IPS-18c (cell line): ENCODE data around the gene PLEKHB2.
A peak's percentile ranks its signal among the peaks of the same experiment; 100 is the strongest.
"Not testable (repeated sequence)": the region's sequence is repeated elsewhere in the genome, so short reads cannot be mapped to it uniquely, and the experiment has no call there.

ENCODE experiments used
- H3K4me3 ChIP-seq: 2 replicates; pipeline ENCODE4 v1.7.0; 2013; ENCODE audit warnings: low read depth, mild to moderate bottlenecking, low read length, moderate library complexity; ENCODE audit not compliant: insufficient read depth
- H3K9me3 ChIP-seq: one replicate; pipeline ENCODE4 v1.6.1; 2013; ENCODE audit warnings: mild to moderate bottlenecking, low read length, moderate library complexity; ENCODE audit not compliant: control insufficient read depth, insufficient read depth

PLEKHB2 gene

GRCh38 chr2:131105156-131105949, at the start of gene PLEKHB2:
PLEKHB2 (plus strand) TSS chr2:131105336; CDS start chr2:131120942, 15,606 bp downstream.
- H3K9me3 ChIP-seq = no peaks in the 10 kb centered on the region

DNA sequence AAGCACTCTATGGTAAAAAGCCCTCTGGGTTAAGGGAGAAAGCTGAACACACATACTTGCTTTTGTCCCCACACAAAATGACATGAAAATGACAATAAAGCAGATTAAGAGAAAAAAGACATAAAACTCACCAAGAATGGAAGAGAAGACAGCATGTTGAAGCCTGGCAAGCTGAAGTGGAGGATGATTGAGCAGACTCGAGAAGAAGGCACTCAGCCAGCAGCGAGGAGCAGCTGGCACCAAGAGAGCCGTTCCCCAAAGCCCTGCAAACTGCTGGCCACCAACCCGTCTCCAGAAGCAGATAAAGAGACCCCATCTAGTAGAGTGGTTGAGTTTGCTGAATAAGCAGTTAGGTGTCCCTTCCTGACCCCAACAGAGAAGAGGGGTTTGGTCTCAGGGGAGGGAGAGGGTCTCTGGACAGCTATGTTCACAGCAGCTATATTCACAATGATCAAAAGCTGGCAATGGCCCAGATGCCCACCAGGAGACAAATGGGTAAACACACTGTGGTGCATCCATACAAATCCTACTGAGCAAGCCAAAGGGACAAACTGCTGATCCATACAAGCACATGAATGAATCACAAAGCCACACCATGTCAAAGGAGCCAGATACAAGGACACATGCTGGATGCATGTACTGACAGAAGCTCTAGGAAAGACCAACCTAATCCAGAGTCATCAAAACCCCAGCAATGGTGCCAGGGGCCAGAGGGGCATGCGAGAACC, 48.8 kb upstream of the PLEKHB2 start:
- H3K4me3 ChIP-seq = no peak overlapping the region
- H3K9me3 ChIP-seq = no peaks in the 10 kb centered on the region

More at GRCh38 chr2:131105156-131105949, at the start of gene PLEKHB2:
- H3K4me3 ChIP-seq = peak within 1 kb of the TSS; percentile 87

- no peaks in the 10 kb centered on the region for H3K9me3 ChIP-seq
- H3K4me3 ChIP-seq = no peak overlapping the region
These were observed 48.2 kb upstream of the PLEKHB2 start for GRCh38 chr2:131056932-131057287.

- Histone ChIP-seq H3K9me3 (no peaks in the 10 kb centered on the region), H3K4me3 (no peak overlapping the region)
These were observed 46.8 kb upstream of the PLEKHB2 start for GRCh38 chr2:131058214-131058843.

DNA sequence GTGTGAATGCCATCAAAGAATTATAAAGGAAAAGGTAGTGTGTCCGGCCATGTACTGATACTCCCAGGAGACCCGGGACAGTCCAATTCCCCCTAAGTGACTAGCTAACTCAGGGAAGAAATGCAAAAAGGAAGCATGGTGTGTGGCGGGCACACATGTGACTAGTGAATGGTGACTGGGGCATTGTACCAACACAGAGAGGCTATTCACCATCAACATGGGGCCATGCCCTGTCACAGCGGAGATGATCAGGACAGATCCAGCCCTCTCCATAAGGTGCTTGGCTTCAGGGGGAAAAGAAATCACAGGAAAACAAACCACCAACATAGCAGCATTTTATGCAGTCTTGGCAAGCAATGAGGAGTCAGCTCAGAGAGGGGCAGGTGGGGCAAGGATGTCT, 46.2 kb upstream of the PLEKHB2 start:
- H3K4me3 ChIP-seq = no peak overlapping the region
- H3K9me3 ChIP-seq = no peaks in the 10 kb centered on the region

DNA sequence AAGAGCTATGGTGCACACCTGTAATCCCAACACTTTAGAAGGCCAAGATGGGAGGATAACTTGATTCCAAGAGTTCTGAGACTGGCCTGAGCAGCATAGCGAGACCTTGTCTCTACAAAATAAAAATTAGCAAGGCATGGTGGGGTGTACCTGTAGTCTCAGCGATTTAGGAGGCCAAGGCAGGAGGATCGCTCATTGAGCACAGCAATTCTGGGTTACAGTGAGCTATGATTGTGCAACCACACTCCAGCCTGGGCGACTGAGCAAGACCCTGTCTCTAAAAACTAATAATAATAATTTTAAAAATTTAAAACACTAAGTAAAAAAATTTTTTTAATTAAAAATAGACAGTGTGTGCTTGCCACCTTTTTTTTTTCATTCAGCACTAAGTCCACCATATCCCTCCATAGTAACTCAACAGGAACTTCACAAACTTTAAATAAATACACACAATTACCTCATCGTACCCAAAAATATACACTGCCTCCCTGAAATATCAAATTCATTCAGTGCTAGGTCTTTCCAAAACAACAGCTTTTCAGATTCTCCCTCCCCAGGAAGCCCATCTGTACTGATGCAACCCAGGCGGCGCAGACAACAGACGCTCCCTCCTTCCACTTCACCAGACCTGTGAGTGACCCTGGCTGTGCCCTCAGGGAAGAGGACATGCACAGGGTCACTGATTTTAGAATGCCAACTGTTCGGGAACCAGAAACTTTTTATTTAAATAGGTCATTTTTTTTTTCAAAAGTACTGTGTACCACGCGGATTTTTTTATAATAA, 41.4 kb upstream of the PLEKHB2 start:
- H3K9me3 ChIP-seq = no peaks in the 10 kb centered on the region
- H3K4me3 ChIP-seq = no peak overlapping the region

DNA sequence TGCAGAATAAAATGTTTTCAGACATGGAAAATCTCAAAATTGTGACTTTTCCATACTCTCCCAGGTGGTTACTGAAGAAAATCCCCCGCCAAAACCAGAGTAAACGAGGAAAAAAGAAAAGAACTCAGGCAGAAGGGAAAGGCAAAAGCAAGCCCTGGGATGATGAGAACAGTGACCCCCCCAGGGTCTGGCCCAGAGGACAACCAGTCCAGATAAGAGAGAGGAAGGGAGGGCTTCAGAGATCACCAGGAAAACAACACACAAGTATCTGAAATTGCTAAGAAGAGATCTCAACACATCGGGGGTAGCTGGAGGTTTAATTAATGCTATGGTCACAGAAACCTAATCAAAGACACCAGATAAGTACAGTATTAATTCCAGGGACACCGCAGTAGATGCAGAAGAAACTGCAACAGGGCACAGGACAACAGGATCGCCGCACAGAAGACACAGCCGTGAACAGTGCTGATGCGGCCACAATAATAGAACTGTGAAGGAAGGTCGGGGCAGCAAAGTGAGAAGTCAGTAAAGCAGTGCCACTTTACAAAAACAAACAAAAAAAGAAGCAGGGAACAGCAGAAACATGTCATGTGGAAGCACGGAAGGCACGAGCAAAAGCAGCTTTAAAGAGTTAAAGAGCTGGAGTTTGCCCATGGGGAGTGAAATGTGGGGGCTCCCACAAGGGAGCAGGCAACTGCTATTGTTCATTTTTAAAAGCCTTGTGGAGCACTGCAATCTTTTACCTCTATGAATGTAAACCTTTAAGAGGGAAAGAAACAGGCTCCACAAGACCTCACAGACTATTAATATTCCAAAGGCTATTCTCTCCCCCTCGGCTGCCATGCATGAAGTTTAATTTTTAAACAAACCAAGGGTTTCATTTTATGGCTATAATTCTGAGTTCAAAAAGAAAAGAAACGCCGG, 40.3 kb upstream of the PLEKHB2 start:
- Histone ChIP-seq H3K9me3 (no peaks in the 10 kb centered on the region), H3K4me3 (no peak overlapping the region)

DNA sequence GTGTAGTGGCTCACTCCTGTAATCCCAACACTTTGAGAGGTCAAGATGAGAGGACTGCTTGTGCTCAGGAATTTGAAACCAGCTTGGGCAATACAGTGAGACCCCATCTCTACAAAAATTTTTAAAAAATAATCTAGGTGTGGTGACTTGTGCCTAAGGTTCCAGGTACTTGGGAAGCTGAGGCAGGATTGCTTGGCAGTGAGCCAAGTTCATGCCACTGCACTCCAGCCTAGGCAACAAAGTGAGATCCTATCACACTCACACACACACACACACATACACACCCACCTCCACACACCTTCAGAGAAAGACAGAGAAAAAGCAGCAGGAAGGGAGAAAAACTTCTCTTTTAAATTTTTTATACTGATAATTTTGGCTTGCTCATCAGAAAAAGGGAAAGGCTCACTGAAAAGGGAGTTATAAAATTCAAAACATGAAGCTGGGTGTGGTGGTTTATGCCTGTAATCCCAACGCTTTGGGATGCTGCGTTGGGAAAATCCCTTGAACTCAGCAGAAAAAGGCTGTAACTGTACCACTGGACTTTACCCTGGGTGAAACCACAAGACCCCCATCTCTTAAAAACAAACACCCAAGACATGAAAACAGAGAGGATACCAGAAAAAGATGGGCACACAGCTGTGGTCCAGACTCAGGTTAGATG, 37.5 kb upstream of the PLEKHB2 start:
- Histone ChIP-seq H3K4me3 (no peak overlapping the region), H3K9me3 (no peaks in the 10 kb centered on the region)

- H3K4me3 ChIP-seq, H3K9me3 ChIP-seq: not testable (repeated sequence)
These were observed 37.0 kb upstream of the PLEKHB2 start for GRCh38 chr2:131068172-131068571.

GRCh38 chr2:131075578-131075977, 29.6 kb upstream of the PLEKHB2 start:
- H3K4me3 ChIP-seq, H3K9me3 ChIP-seq: not testable (repeated sequence)

GRCh38 chr2:131076707-131077106, 28.4 kb upstream of the PLEKHB2 start:
- no peak overlapping the region for H3K4me3 ChIP-seq
- H3K9me3 ChIP-seq = no peaks in the 10 kb centered on the region

- H3K4me3 ChIP-seq = no peak overlapping the region
- H3K9me3 ChIP-seq = no peaks in the 10 kb centered on the region
These were observed 27.8 kb upstream of the PLEKHB2 start for GRCh38 chr2:131077182-131077846.

DNA sequence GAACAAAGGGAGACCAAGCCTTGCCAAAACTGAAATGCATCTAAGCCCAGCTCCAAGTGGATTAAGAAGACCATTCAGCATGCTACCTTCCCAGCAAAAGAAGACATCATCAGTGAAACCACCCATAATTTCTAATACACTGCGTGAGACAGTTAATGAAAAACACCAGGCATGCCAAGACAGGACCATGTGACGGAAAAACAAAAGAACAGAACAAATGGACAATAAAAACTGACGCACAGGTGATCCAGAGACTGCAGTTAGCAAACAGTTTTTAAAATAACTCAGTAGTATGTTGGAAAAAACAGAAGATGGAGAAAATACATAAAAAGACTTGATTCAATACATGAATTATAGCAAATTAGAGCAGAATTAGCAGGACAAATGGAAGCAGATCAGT, 27.2 kb upstream of the PLEKHB2 start:
- H3K4me3 ChIP-seq = no peak overlapping the region
- no peaks in the 10 kb centered on the region for H3K9me3 ChIP-seq

DNA sequence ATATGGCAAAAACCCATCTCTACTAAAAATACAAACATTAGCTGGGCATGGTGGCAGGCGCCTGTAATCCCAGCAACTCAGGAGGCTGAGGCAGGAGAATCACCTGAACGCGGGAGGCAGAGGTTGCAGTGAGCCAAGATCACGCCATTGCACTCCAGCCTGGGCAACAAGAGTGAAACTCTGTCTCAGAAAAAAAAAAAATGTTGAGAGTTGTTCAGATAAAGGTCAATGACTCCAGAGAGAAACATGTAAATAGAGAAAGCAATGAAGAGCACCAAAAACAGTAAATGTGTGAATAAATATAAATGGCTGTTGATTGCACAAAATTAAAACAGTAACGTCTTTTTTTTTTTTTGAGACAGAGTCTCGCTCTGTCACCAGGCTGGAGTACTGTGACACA, 25.2 kb upstream of the PLEKHB2 start:
- not testable (repeated sequence) for H3K4me3 ChIP-seq, H3K9me3 ChIP-seq

DNA sequence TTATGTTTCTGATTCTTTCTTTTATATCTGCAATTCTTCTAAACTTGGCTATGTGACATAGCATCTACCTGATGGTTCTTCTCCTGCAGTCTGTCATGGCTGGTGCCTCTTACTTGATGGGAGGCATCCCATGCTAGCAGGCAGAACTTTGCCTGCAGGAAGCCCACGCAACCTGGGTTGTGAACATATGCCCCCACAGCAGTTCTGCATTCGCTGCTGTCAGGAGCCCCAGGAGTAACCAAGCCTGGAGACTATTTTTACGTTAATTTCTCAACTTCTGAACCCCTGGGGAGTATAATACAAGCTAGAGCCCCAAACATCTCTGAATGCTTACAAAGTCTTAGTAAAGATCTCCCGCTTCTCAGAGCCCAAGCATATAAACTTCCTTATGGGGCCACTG, 23.9 kb upstream of the PLEKHB2 start:
- no peaks in the 10 kb centered on the region for H3K9me3 ChIP-seq
- H3K4me3 ChIP-seq = no peak overlapping the region

DNA sequence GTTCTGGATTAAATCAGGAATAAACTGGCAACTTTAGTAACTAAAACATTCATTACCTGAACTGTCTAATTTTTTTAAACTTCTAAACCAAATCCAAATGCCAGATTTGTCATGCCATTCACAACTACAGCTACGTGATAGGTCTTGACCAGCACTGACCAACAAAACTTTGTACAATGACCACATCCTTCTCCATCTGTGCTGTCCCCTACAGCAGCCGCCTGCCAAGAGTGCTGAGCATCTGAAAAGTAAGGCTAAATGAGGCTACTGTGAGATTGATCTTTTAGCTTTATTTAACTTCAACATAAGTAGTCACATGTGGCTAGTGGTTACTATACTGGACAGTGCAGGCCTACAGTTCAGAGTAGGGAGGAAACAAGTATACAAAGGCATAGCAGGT, 19.5 kb upstream of the PLEKHB2 start:
- no peak overlapping the region for H3K4me3 ChIP-seq

More for the DNA sequence above, 19.5 kb upstream of the PLEKHB2 start:
- no peaks in the 10 kb centered on the region for H3K9me3 ChIP-seq
